PFSK-1 (cell line): ENCODE results near the gene MKKS.

ENCODE experiments used
- POLR2AphosphoS5 ChIP-seq: IDR thresholded peaks from 2 replicates; pipeline ENCODE4 v1.6.1; 2012; ENCODE audit warnings: low read depth, mild to moderate bottlenecking, control low read depth, low read length, moderate library complexity
- REST ChIP-seq, 2 experiments: IDR thresholded peaks; 2 replicates each; pipeline versions ENCODE4 v1.6.1 to v1.8.0; 2011 to 2012; ENCODE audit warnings: low read depth in 2 of 2, low read length in 2 of 2, control low read depth in 1 of 2, inconsistent platforms in 1 of 2, mild to moderate bottlenecking in 1 of 2, moderate library complexity in 1 of 2; ENCODE audit not compliant: insufficient read depth in 1 of 2
- SIN3A ChIP-seq: IDR thresholded peaks from 2 replicates; pipeline ENCODE4 v1.6.1; 2012; ENCODE audit warnings: mild to moderate bottlenecking, low read length, moderate library complexity, borderline replicate concordance; ENCODE audit not compliant: insufficient read depth
- TAF1 ChIP-seq: IDR thresholded peaks from 2 replicates; pipeline ENCODE4 v1.6.1; 2012; ENCODE audit warnings: low read length, control low read depth, borderline replicate concordance; ENCODE audit not compliant: insufficient read depth

- TF ChIP-seq POLR2AphosphoS5 (no peak), SIN3A (no peak), TAF1 (no peak), REST (IDR thresholded peaks at IDR 0.05; ENCODE audit: insufficient read depth in 1 of 2, low read depth in 2 of 2, low read length in 2 of 2) (no peak)
These were observed 35.0 kb upstream of the MKKS start for GRCh38 chr20:10469056-10469455.
